Panc1 (cell line): ENCODE data around the gene RNU1-4. TPM values are rescaled to one million over a fixed set of nuclear protein-coding genes. Genes with fewer than 3 reads are reported as not detected.
"Not testable (repeated sequence)": the region's sequence is repeated elsewhere in the genome, so short reads cannot be mapped to it uniquely, and the experiment has no call there.

ENCODE experiments used
- ATAC-seq: fragments of 200-7000 bp; cut with Tn5 transposase; 2 replicates; pipeline ENCODE4 v1.9.1; 2020; ENCODE audit warnings: mild to moderate bottlenecking, moderate library complexity
- BruUV-seq: library from RNA; stranded (reverse); fragments of 400-500 nt; replicated peaks from 2 replicates; lab custom pipeline; 2021; lab: Mats Ljungman, UMichigan
- CTCF ChIA-PET: fragments of 300-600 bp; sonication (Branson Sonifier 250); formaldehyde crosslinking; loops from one replicate; lab custom pipeline; 2022; ENCODE audit warnings: antibody characterized with exemption; lab: Charles Lee
- POLR2A ChIA-PET: fragments of 300-600 bp; sonication (Branson Sonifier 250); formaldehyde crosslinking; loops from one replicate; lab custom pipeline; 2022; ENCODE audit warnings: antibody characterized with exemption; lab: Charles Lee
- DNase-seq: peaks from one replicate; pipeline ENCODE4 v3.0.0-alpha.2; 2010; ENCODE audit warnings: low read depth, low spot score
- H3K27ac ChIP-seq: 2 replicates; pipeline ENCODE4 v1.5.1; 2011; ENCODE audit warnings: mild to moderate bottlenecking, low read length, inconsistent platforms
- H3K27me3 ChIP-seq: fragments of 200-500 bp; sonication (Bioruptor generic); 2 replicates; pipeline ENCODE4 v1.6.0; 2014; ENCODE audit warnings: low read length, inconsistent platforms; ENCODE audit not compliant: control insufficient read depth, insufficient read depth
- H3K36me3 ChIP-seq: fragments of 200-500 bp; sonication (Bioruptor generic); 2 replicates; pipeline ENCODE4 v1.5.1; 2014; ENCODE audit warnings: inconsistent platforms, mild to moderate bottlenecking, low read length, moderate library complexity; ENCODE audit not compliant: control insufficient read depth, insufficient read depth
- H3K4me1 ChIP-seq: 2 replicates; pipeline ENCODE4 v1.5.1; 2011; ENCODE audit warnings: inconsistent platforms, mild to moderate bottlenecking, low read length, moderate library complexity; ENCODE audit not compliant: control insufficient read depth, insufficient read depth
- H3K4me3 ChIP-seq, 2 experiments: 2 replicates each; pipeline ENCODE4 v1.5.1; 2011 to 2012; ENCODE audit warnings: low read depth in 2 of 2, low read length in 2 of 2, mild to moderate bottlenecking in 2 of 2, inconsistent platforms in 1 of 2, moderate library complexity in 1 of 2
- H3K9me3 ChIP-seq: fragments of 200-500 bp; sonication (Bioruptor generic); 2 replicates; pipeline ENCODE4 v1.5.1; 2014; ENCODE audit warnings: low read depth, mild to moderate bottlenecking, inconsistent platforms, low read length, moderate library complexity; ENCODE audit not compliant: control insufficient read depth, insufficient read depth
- CTCF ChIP-seq: fragments of 450-650 bp; IDR thresholded peaks from 2 replicates; pipeline ENCODE4 v1.5.1; 2017; ENCODE audit warnings: mild to moderate bottlenecking
- POLR2AphosphoS5 ChIP-seq: IDR thresholded peaks from 2 replicates; pipeline ENCODE4 v1.6.1; 2012; ENCODE audit warnings: mild to moderate bottlenecking, low read depth, low read length, moderate library complexity
- SIN3A ChIP-seq: IDR thresholded peaks from 2 replicates; pipeline ENCODE4 v1.6.1; 2012; ENCODE audit warnings: low read depth, mild to moderate bottlenecking, low read length, moderate library complexity, borderline replicate concordance; ENCODE audit not compliant: insufficient read depth
- TCF7L2 ChIP-seq: IDR thresholded peaks from 2 replicates; pipeline ENCODE4 v1.6.1; 2011; ENCODE audit warnings: mild to moderate bottlenecking, low read depth, low read length, inconsistent platforms
- in situ Hi-C: cut with HindIII; loops from 2 replicates; pipeline ENCODE4 v1.10.0; 2016; ENCODE audit warnings: low sequenced_read_pairs, low pct_unique_long_range_greater_than_20kb
- intact Hi-C: fragments of 100-400 bp; cut with micrococcal nuclease; formaldehyde crosslinking; loops from one replicate; pipeline ENCODE4 v1.10.0; 2022; ENCODE audit not compliant: unreplicated experiment
- total RNA-seq: library from RNA; stranded (reverse); gene quantifications from one replicate; pipeline ENCODE4 v1.2.1, GENCODE V29; 2021; ENCODE audit not compliant: unreplicated experiment
- TF ChIP-seq, protein P1 (sequence below), 2 experiments: IDR thresholded peaks; 2 replicates each; pipeline ENCODE4 v1.6.1; 2011 to 2012; ENCODE audit warnings: low read depth in 2 of 2, control low read depth in 1 of 2, low read length in 1 of 2, mild to moderate bottlenecking in 1 of 2, moderate library complexity in 1 of 2; ENCODE audit not compliant: insufficient read depth in 1 of 2

RNU1-4 gene
- total RNA-seq, 1 experiment from 2014 or later: 1,290 TPM

DNA sequence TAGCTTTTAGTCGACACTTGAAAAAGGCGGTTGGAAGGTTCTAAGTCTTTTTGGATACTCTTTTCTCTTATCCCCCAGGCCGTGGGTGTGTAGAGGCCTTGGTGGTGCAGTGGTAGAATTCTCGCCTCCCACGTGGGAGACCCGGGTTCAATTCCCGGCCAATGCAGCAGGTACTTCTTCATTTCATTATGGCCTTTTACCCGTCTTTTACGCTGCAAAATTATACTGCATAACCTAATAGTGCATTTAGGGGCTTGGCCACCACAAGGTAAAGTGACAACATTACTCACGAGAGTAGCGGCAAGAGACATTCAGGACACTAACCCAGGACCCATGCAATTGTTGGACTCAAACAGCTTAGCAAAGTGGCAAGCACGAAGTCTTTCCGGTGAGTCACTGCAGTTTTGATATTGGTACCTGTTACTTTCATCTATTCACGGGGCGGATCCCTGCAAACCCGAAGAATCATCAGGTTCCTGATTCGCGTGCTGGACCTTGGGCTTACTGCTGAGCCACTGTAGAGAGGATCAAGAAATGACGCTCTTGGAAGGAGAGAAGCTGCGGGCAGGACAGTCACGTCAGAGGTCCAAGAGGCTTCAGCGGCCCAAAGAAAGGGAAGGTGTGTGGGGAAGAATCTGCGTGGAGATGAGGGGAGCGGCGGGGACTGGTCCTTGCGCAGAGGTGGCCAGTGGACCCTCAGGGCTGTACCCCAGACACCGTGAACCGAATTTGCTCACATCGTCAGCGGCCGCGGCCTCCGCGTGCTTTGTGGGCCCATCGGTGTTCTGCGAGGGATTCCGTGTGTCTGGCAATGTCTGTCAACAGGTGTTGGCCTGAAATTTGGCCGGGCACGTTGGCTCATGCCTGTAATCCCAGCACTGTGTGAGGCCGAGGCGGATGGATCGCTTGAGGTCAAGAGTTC lies 12.9 kb upstream of the RNU1-4 start:
- no peak overlapping the region for H3K4me3 ChIP-seq
- BruUV-seq: no TSS peak

GRCh38 chr1:16728243-16728949 lies 11.9 kb upstream of the RNU1-4 start:
- H3K27me3 ChIP-seq, H3K4me3 ChIP-seq, CTCF ChIA-PET, H3K27ac ChIP-seq, intact Hi-C loops, H3K4me1 ChIP-seq, H3K9me3 ChIP-seq, H3K36me3 ChIP-seq, ATAC-seq, DNase-seq, in situ Hi-C loops, POLR2A ChIA-PET, BruUV-seq: not testable (repeated sequence)

More for the DNA sequence above, 12.9 kb upstream of the RNU1-4 start:
- Histone ChIP-seq H3K9me3 (no peaks in the 10 kb centered on the region), H3K27me3 (no peaks in the 10 kb centered on the region), H3K4me1 (no peaks in the 10 kb centered on the region), H3K27ac (no peak overlapping the region), H3K36me3 (no peaks in the 10 kb centered on the region)
- in situ Hi-C loops (no loop called here), intact Hi-C loops (no loop called here)
- ATAC-seq (peak; percentile 74), DNase-seq (no peak)
- ChIA-PET POLR2A (no interaction called here), CTCF (no interaction called here)
- TF ChIP-seq POLR2AphosphoS5: no peak
- no peak for TF ChIP-seq SIN3A
- no peak for TF ChIP-seq CTCF
- TF ChIP-seq, protein P1, sequence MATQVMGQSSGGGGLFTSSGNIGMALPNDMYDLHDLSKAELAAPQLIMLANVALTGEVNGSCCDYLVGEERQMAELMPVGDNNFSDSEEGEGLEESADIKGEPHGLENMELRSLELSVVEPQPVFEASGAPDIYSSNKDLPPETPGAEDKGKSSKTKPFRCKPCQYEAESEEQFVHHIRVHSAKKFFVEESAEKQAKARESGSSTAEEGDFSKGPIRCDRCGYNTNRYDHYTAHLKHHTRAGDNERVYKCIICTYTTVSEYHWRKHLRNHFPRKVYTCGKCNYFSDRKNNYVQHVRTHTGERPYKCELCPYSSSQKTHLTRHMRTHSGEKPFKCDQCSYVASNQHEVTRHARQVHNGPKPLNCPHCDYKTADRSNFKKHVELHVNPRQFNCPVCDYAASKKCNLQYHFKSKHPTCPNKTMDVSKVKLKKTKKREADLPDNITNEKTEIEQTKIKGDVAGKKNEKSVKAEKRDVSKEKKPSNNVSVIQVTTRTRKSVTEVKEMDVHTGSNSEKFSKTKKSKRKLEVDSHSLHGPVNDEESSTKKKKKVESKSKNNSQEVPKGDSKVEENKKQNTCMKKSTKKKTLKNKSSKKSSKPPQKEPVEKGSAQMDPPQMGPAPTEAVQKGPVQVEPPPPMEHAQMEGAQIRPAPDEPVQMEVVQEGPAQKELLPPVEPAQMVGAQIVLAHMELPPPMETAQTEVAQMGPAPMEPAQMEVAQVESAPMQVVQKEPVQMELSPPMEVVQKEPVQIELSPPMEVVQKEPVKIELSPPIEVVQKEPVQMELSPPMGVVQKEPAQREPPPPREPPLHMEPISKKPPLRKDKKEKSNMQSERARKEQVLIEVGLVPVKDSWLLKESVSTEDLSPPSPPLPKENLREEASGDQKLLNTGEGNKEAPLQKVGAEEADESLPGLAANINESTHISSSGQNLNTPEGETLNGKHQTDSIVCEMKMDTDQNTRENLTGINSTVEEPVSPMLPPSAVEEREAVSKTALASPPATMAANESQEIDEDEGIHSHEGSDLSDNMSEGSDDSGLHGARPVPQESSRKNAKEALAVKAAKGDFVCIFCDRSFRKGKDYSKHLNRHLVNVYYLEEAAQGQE (IDR thresholded peaks at IDR 0.05; ENCODE audit: insufficient read depth in 1 of 2, low read depth in 2 of 2, low read length in 1 of 2): no peak
- no peak for TF ChIP-seq TCF7L2

DNA sequence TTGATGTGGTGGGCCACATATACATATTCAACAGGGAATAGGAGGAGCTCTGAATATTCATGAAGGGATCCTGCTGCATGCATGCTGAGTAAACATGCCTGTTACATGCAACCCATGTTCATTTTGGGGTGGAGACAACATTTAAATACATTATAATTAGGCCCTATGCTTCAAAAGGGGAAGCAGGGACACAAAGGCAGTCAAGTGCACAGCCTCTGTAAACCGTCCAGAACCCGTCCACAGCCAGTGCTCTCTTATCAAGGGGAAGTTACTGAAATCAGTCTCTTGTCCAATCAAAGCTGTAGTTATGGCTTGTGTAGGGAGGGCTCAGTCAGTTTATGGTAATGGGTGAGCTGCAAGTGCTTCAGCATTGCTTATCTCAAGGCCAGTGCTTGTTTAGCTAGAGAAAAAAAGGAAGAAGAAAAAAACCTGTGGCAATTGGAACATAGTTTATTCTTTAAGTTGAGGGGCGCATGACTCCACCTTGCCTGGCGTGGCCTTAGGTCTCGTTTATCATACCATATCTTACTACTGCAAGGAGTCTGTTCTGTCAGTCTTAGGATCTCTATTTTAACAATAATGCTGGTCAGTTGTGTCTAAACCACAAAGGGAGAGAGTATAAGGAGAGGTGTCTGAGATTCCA lies 7.9 kb upstream of the RNU1-4 start:
- POLR2A ChIA-PET, in situ Hi-C loops, H3K36me3 ChIP-seq, ATAC-seq, H3K27ac ChIP-seq, CTCF ChIA-PET, BruUV-seq, intact Hi-C loops, DNase-seq, H3K27me3 ChIP-seq, H3K4me1 ChIP-seq, H3K9me3 ChIP-seq, H3K4me3 ChIP-seq: not testable (repeated sequence)

DNA sequence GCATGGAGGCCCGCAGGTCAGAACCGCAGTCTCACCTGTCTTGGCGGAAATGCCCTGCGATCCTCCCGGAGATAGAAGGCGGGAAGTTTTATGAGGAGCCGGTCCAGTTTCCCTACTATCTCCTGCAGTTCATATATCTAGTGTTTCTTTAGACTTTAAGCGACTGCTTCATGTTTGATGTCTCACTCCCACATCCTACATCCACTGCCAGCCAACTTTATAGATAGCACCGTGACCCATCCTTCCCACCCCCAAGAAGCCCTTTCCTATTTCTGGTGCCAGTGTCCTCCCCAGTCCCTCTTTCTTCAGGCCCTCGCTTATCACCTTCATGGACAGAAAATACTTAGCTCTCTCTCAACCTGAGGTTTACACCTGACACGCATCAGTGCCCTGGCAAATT lies 914 bp downstream of the RNU1-4 start:
- ATAC-seq: peak; percentile 68
- BruUV-seq, DNase-seq, intact Hi-C loops, in situ Hi-C loops, H3K4me3 ChIP-seq, H3K4me1 ChIP-seq, H3K27me3 ChIP-seq, H3K36me3 ChIP-seq, H3K9me3 ChIP-seq, CTCF ChIA-PET, POLR2A ChIA-PET, H3K27ac ChIP-seq: not testable (repeated sequence)
